Liver (tissue), 3 donors: ENCODE results near the gene OR6Q1.

ENCODE experiments used
- ATF3 ChIP-seq: IDR thresholded peaks from 2 replicates; pipeline ENCODE4 v1.6.1; 2016; ENCODE audit warnings: antibody characterized with exemption
- CTCF ChIP-seq: fragments of 150-350 bp; IDR thresholded peaks from 2 replicates; pipeline ENCODE4 v1.5.1; 2017; ENCODE audit warnings: improper control_type of control experiment, low read depth, low read length; ENCODE audit not compliant: missing input control
- TAF1 ChIP-seq: conservative IDR thresholded peaks from 2 replicates; pipeline ENCODE4 v1.6.1; 2016; ENCODE audit warnings: antibody characterized with exemption, mild to moderate bottlenecking
- donor health status: healthy.
- donor health status: healthy.

GRCh38 chr11:58027341-58027740 lies 3.4 kb upstream of the OR6Q1 start:
- TF ChIP-seq CTCF (no peak), ATF3 (no peak), TAF1 (no peak)
